GM21723 (cell line): ENCODE measurements around the gene TBL3.
A peak's percentile ranks its signal among the peaks of the same experiment; 100 is the strongest.

ENCODE experiments used
- ATAC-seq: cut with Tn5 transposase; IDR thresholded peaks from one replicate; pipeline ENCODE4 v1.9.1; 2021; ENCODE audit warnings: mild to moderate bottlenecking, moderate library complexity; ENCODE audit not compliant: unreplicated experiment

Gene TBL3

GRCh38 chr16:2013527-2013926 lies 41.7 kb downstream of the TBL3 start:
- ATAC-seq = no peak

- ATAC-seq = no peak
These were observed 43.5 kb downstream of the TBL3 start for GRCh38 chr16:2015117-2015946.

DNA sequence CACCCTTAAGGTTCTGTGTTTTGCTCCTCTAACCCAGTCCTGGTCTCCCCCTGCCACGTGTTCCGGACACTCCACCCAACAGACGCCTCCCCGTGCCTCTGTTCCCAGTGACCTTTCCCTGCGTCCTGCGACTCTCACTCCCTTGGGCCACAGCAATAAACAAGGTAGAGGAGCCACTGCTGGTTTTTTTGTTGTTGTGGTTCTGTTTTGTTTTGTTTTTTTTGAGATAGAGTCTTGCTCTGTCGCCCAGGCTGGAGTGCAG lies 44.0 kb downstream of the TBL3 start:
- ATAC-seq = no peak

GRCh38 chr16:2016407-2016922 lies 44.6 kb downstream of the TBL3 start:
- no peak for ATAC-seq

- ATAC-seq = no peak
These were observed 47.7 kb downstream of the TBL3 start, which contains the start of gene NPW for GRCh38 chr16:2019518-2019920. TSS of gene NPW (plus strand) at chr16:2019785.

- ATAC-seq = no peak
These were observed 48.3 kb downstream of the TBL3 start for GRCh38 chr16:2019921-2020831.

GRCh38 chr16:2022723-2023091 lies 50.9 kb downstream of the TBL3 start:
- ATAC-seq = peak; percentile 18

DNA sequence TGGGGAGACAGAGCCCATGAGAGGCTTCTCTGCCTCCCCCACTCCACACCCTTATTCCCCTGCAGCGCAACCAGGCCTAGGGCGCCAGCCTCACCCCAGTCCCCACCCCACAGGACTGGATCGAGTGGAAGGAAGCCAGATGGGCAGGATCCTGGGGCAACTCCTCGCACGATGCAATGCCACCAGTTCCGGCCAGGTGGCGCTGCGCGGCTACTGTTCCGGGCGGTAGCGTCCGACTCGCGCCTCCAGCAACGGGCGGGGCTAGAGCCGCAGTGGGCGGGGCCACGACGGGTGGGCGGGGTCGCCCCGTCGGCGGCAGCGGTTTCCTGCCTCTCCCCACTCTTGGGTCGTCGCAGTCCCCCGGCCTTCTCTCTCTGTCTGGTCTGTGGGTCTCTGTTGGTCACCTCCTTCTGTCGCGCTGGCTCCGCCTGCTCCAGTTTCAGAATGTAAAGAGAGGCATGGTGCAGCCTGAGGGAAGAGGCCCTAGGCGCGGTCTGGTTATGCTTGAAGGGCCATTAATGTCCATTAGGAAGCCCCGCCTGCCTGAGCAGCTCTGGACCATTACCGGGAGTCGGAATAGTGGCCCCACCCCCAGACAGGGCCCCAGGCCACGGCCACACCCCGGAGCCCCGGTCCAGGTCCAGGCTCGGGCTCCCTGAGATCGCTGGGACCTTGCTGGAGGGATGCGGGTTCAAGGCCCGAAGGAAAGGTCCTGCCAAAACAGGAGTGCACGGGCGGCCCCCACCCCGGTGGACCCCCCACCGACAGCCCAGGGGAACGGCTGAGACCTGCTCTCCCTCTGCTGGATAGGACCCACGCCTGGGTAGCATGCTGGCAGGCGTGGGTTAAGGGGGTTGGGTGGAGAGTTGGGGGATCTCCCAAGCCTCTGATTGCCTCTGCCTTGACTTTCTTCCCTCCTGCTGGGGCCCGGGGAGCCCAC lies 51.5 kb downstream of the TBL3 start:
- peak; percentile 75 for ATAC-seq

- no peak for ATAC-seq
These were observed 52.2 kb downstream of the TBL3 start for GRCh38 chr16:2024032-2024420.

DNA sequence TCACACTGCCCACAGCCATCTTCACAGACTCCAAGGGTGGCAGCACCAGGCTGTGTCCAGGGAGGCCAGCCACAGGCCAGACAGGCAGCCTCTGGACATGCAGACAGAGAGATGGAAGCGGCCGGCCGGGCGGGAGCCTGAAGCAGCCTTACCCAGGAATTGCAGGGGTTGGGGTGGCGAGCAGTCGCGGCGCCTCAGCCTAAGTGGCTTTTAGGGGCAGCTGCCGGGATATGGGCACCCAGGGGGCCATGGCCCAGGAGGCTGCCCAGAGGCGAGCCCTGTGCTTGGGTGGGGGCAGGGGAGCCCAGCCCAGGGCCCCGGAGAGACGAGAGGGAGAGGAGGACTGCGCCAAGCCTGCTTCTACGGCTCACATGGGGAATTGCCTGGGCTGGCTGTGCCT lies 53.4 kb downstream of the TBL3 start:
- ATAC-seq = no peak

DNA sequence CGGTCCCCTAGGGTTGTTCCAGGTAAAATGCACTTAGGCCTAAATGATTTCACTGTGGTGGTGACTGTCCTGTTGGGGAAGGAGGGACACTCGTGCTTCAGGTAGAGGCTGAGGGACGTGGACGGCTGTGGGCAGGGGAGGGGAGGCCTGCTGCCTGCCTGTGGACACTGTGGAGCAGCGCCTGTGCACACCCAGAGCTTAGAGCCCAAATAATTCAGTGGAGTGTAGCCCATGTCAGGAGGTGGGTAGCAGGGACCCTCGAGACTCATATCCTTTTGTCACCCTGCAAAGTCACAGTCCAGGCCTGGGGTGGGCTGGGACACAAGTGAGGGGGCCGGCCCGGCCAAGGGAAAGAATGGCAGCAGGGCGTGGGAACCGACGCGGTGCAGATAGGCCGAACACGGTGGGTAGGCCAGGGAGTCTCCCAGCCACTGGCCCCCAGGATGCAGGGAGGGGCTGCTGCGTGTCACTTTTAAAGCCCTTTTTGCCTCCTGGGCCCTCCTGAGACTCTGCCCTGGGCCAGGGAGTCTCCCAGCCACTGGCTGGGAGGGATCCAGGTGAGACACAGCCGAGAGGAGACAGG lies 54.1 kb downstream of the TBL3 start:
- ATAC-seq = no peak

DNA sequence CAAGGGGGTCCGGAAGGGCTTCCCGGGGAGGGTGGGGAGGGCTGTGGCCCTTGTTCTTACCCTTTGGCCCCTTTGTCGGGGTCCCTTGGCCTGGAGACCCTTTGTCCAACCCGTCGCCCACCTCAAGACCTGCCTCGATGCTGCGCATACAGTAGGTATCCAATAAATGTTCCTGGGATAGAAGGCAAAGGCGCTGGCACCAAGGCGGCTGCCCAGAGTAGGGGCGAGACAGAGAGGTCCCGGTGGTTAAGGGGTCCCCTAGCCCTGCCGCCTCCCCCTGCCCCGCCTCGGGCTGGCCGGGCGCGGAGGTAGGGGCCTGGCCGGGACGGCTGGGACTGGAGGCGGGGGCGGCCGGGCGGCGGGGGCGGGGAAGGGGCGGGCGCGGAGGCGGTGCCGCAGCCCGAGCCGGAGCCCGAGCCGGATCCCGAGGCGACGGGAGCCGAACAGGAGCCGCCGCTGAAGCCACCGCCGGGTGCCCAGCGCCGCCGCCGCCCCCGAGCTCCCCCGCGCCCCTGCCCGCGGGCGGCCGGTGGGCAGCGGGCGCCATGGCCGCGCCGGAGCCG lies 54.7 kb downstream of the TBL3 start, which contains the start of gene NHERF2:
NHERF2 (plus strand) TSS at position 442 of the 563 bp plus-strand sequence; CDS start at position 546, 104 bp downstream.
- ATAC-seq = no peak

GRCh38 chr16:2027024-2028010 lies 55.5 kb downstream of the TBL3 start:
- ATAC-seq = no peak

DNA sequence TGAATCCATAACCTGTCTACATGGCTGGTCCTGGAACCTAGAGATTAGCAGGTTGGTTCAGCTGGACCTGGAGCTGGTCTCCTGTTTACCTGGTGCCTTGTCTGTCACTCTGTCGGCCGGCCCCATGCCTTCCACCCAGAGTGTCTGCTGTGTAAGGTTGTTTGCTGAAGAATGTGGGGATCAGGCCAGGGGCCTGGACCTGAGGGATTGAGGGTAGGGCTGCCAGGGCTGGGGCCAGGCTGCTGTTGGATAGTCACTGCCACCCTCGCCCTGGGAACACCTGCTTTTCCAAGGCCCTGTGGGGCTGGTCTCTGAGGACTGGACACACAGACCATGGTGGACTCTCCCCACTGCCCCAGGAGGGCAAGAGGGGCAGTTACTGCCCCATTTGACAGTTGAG lies 56.3 kb downstream of the TBL3 start:
- no peak for ATAC-seq

- no peak for ATAC-seq
These were observed 56.9 kb downstream of the TBL3 start for GRCh38 chr16:2028620-2029220.

- ATAC-seq = no peak
These were observed 57.5 kb downstream of the TBL3 start for GRCh38 chr16:2029350-2029749.

- no peak for ATAC-seq
These were observed 58.2 kb downstream of the TBL3 start for GRCh38 chr16:2030036-2030435.

- no peak for ATAC-seq
These were observed 59.3 kb downstream of the TBL3 start for GRCh38 chr16:2031081-2031577.
